ENCODE results near the gene HDAC5. TPM values are rescaled to one million over a fixed set of nuclear protein-coding genes. Genes with fewer than 3 reads are reported as not detected.
"Not testable (repeated sequence)": the region's sequence is repeated elsewhere in the genome, so short reads cannot be mapped to it uniquely, and the experiment has no call there.

HDAC5 gene
- total RNA-seq, 1 donor from 2014 or later, result 22.7 TPM

DNA sequence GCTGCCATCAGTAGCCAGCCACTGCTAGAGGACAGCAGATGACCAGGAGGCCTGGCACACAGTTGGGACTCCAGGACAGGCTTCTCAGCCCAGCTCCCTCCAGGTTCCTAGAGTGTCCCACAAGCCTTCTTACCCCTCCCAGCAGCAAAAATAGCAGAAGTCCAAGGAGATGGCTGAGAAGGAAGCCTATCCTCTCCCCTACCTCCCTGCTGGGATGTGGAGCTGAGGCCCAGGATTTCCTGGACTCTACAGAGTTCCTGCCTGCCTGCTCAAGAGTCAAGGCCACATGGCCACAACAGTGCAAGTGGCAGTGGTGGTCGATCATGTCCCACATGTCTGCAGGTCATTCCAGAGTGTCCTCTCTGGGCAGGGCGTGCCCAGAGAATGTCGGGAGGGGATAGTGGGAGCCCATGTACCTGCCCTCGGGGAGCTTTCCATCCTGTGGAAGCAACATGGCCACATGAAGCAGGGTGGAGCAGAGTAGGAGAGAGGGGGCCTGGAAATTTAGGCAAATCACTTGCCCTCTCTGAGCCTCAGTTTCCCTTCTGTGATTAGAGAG is 10.6 kb upstream of the HDAC5 start:
- DNase-seq (ENCODE audit: low read depth), result no peak

DNA sequence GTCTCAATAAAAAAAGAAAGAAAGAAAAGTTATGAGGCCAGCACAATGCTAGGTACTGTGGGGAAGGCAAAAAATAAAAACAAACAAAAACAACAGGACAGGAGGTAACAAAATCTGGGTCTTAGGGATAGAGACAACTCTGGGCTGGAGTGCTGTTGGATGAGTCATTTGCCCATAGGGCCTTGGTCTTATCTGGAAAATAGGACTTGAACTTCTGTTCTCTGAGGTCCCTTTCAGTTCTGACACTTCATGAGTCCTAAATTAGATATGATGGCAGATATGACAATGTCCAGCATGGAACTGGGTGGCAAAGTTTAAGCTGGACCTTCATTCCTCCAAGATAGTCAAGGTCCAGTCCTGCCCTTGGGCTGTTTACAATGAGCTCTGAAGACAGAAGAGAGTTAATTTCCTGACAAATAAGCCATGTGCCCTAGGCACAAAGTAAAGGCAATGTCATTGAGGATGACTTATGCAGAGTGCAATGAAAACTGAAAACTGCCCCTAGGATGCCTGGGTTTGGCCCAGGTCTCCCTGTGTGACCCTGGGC is 8.9 kb upstream of the HDAC5 start:
- DNase-seq (ENCODE audit: low read depth), result no peak

DNA sequence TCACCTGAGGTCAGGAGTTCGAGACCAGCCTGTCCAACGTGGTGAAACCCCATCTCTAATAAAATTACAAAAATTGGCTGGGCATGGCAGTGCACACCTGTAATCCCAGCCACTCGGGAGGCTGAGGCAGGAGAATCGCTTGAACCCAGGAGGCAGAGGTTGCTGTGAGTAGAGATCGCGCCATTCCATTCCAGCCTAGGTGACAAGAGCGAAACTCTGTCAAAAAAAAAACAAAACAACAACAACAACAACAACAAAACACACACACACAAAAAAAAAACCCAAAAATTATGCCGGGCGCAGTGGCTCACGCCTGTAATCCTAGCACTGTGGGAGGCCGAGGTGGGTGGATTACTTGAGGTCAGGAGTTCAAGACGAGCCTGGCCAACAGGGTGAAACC is 7.9 kb upstream of the HDAC5 start:
- DNase-seq (ENCODE audit: low read depth), result not testable (repeated sequence)

DNA sequence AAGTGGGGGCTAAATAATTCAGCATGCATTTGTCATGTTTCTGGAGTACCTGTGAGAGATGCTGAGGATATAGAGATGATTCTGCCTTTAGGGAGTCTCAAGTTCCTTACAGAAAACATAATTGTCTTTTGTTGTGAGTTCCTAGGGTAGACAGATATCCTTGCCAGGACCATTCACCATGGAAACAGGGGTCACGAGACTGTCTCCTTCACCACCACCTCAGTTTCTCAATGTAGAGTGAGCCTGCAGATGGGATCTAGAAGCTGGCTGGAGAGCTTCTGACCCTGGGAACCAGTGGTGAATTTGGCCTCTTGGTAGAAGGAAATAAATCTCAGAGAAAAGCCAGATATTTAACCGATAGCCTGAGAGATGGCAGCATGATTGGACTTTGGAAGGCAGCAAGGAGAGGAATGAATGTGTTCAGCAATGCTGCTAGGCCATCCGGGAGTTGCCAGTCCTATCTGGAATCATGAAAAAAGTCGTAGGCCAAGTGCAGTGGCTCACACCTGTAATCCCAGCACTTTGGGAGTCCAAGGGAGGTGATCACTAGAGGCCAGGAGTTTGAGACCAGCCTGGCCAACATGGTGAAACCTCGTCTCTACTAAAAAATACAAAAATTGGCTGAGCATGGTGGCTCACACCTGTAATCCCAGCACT is 7.4 kb upstream of the HDAC5 start:
- no peak for DNase-seq (ENCODE audit: low read depth)

DNA sequence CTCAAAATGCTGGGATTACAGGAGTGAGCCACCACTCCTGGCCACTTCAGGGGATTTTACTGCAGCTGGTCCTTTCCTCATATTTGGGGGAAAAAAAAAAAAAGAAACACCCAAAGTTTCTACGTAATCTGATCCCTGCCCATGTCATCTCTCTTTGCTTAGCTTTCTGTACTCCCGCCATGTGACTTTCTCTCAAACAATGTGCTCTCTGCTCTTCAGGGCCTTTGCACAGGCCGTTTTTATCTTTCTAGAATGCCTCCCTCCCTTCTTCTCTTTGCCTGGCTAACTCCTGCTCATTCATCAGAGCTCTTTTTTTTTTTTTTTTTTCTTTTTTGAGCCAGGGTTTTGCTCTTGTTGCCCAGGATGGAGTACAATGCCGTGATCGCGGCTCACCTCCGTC is 4.9 kb upstream of the HDAC5 start:
- DNase-seq (ENCODE audit: low read depth), result no peak

DNA sequence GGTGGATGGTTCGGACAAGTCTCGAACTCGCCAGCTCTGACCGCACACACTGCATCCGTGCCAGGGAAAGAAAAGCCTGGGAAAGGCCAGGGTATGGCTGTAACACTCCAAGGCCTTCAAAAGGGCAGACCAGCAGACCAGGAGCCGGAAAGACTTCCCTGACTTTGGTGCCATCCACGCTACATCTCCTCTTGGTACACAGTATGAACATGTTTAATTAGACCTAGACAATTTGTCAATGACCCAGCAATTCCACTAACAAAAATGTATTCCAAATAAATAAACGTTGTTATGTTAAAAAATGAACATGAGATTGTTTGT is 637 bp upstream of the HDAC5 start:
- DNase-seq (ENCODE audit: low read depth), result no peak

DNA sequence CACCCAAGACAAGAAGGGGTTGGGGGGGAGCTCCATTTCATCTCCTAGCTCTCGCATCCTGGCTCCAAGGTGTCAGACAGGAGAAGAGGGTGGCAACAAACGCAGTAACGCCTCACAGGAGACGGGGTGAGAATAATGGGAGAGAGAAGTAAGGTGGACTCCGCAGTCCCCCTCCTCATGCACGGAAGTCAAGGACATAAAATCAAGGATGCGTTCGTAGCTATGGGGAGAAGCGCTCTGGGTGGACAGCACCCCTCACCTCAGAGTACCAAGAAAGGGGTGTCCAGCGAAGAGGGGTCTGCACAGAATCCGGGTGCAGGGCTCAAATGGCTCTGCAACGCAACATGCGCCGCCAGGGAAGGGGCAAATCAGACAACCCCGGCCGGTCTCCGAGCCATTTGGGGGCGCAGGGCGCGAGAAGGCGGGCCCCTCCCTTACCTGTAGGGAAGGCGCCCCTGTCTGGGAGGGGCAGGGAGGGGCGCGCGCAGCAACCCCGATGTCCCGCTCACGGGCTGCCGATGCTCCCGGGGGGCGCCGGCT is 555 bp downstream of the HDAC5 start:
- no peak for DNase-seq (ENCODE audit: low read depth)

DNA sequence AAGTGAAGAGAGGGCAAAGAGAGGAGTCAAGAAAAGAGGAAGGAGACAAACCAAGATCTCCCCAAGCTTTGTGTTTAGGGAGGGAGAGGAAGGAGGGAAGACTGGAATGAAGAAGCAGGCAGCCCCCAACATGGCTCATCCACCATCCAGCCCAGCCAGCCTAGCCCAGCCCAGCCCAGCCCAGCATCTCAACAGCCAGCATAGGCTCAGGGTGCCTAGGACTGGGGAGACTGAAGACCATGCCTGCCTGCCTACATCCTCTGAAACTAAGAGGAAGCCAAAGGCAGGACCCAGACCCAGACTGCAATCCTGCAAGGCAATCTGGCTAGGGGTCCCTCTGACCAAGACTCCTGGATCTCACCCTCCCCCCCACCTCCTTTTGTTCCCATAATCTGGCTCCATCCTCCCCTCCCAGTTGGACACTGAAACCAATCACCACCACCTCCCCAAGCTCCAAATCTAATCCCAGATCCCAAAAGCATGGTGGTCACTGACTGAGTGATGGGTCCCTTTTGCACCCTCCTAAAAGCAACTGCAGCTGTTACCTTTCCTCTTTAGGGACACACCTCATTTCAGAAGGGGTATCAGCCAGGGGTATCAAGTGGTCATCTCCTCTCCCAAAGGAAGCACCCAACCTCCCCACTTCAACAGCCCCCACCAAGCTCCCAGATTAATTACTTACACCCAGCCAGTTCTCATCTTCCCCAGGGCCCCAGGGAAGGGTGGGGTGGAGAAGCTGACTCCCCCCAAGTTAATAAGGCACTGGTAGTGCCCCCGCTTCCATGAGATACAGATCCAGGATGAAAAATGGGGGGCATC is 1.2 kb downstream of the HDAC5 start:
- no peak for DNase-seq (ENCODE audit: low read depth)

DNA sequence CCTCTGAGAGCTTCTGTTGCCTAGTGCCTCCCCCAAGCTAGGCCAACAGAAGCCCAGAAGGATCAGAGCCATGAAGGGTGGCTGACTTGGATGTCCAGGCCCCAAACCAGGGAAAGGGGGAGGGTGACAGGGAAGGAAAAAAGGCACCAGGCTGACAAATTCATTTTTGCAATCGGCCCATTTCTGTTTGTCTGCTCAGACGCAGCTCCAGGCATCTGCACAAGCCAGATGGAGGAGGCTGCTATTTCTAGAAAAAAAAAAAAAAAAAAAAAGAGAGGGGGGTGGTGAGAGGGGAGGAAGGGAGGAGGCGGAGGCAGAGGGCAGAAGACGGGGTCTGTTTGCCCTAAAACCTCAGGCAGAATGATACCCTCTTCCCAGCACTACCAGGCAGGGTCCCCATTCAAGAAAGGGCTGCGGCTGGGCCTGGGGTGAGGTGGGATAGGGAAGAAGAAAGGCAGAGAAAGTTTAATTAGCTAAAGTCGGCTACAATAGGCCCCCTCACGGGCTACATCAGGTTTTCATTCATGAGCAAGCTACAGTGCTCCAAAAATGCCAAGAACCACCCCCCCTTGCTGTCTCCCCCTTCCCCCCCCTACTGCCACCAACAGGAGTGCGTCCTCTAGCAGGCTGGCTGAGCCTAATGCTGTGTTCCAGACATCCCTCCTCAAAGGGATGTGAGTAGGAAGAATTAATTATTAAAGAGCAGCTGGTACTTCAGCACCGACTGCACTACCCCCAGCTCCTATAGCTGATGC is 2.4 kb downstream of the HDAC5 start:
- DNase-seq (ENCODE audit: low read depth), result no peak

DNA sequence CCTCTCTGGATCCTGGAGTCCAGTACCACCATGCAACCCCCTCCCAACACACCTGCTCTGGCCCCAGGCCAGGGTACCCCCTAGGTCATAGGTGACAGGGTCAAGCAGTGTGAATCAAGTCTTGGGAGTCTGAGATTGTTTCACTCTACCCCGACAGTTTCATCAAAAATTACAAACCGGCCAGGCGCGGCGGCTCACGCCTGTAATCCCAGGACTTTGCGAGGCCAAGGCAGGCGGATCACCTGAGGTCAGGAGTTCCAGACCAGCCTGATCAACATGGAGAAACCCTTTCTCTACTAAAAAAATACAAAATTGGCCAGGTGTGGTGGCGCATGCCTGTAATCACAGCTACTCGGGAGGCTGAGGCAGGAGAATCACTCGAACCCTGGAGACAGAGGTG is 3.2 kb downstream of the HDAC5 start:
- not testable (repeated sequence) for DNase-seq (ENCODE audit: low read depth)

DNA sequence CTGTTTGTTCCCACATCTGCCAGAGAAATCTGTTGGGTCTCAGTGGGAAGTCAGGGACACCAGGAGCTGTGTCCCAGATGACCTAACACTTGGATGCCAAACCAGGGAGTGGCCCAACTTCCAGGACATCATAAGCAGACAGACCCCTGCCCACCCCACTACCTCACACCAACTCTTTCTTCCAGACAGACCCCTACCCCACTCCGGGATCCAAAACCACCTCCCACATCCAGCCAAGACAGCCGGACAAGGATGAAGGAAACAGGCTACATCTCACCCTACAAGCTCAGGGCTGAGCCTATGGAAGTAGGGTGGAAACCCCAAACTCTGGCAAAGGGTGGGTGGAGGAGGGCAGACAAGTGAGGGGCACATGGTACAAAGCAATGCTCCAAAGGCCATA is 3.6 kb downstream of the HDAC5 start:
- no peak for DNase-seq (ENCODE audit: low read depth)

DNA sequence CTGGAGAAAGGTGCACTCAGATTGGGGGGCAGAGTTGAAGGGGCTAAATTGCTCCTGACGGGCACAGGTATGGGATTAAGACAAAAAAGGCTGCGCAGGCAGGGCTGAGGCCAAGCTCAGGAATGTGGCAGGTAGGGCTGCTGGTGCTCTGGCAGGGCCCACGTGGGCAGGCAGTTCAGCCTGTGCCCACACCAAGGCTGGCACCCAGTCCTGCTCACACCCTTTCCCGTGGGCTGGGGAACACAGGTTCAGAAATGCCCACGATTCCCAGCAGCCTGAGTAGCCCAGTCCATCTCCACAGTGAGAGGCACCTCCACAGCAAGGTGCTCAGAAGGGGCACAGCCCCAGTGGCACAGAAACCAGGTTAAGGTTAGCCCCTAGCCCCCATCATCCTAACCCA is 4.4 kb downstream of the HDAC5 start:
- no peak for DNase-seq (ENCODE audit: low read depth)

DNA sequence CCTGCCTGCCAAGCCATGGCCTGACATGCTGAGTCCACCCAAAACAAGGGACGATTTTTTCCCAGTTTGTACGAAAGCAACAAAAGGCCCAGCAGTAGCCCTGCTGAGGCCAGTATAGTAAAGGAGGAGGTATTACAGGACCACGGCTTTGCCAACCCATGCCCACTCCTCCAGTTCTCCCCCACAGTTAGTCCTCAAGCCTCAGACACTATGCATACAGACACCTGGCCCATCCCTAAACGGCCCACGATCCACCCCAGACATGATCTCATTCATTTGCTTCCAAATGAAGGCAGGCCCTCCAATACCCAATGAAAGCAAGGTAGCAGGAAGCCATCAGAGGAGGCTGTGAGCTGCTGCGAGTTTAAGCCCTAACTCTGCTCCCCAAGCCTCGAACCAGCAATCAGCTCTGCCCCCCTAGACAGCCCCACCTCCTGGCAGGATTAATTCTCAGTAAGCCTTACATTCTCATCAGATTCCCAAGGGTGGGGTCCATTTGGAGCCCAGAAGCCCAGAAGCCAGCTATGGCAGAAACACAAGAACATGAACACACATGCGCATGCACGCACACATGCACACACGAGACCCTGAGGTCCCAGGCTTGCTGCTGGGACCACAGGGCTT is 4.9 kb downstream of the HDAC5 start:
- DNase-seq (ENCODE audit: low read depth), result no peak

DNA sequence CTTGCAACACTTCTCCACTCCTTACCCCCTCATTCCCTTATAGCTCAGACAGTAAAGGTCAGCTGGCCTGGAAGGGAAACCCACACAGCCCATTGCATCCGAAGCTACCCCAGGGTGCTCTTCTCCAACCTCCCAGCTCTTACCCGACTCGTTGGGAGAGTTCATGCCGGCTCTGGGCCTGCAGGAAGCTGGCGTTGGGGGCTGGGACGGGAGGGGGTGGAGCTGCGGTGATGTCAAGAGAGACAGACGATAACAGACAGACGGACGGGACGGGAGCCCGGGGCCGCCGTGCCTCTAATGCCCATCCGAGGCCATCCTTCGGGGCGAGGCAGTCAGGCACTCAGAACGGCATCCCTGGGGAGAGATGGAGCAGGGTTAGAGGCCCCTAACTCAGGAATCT is 6.1 kb downstream of the HDAC5 start:
- DNase-seq (ENCODE audit: low read depth), result no peak

DNA sequence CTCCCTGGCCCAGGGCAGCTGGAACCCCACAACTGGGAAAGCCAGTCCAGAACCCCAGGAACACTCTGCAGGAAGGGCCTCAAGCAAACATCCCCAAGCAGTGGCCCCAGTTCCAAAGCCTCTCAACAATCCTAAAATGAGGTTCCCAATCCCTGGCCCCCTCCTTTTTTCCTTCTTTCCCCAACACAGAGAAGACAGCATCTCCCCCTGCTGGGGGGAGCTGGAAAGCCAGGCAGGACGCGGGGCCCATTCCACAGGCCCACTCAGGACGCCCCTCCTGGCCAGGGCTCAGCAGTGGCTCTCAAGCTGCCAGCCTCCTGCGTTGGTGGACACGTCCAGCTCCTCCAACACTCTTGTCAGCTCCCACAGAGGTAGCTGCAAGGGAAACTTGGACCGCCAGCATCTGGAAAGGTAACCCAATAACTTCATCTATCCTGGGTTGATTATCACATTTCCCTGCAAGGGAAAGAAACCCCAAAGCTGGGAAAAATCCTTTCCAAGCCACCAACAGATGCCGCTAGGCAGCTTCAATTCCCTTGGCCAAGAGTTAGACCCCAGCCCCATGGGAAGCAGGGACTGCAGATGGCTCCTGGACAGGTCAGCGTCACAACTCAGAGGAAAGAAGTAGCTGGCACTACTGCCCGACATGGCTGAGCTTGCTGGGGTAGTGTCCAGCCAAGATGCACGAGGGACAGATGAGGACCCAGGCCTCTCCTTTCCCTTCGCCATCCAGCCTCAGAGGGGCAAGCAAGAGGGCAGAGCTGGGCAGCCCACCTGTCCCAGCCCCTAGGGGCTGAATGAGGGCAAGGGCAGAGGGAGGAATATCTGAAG is 7.6 kb downstream of the HDAC5 start:
- no peak for DNase-seq (ENCODE audit: low read depth)

DNA sequence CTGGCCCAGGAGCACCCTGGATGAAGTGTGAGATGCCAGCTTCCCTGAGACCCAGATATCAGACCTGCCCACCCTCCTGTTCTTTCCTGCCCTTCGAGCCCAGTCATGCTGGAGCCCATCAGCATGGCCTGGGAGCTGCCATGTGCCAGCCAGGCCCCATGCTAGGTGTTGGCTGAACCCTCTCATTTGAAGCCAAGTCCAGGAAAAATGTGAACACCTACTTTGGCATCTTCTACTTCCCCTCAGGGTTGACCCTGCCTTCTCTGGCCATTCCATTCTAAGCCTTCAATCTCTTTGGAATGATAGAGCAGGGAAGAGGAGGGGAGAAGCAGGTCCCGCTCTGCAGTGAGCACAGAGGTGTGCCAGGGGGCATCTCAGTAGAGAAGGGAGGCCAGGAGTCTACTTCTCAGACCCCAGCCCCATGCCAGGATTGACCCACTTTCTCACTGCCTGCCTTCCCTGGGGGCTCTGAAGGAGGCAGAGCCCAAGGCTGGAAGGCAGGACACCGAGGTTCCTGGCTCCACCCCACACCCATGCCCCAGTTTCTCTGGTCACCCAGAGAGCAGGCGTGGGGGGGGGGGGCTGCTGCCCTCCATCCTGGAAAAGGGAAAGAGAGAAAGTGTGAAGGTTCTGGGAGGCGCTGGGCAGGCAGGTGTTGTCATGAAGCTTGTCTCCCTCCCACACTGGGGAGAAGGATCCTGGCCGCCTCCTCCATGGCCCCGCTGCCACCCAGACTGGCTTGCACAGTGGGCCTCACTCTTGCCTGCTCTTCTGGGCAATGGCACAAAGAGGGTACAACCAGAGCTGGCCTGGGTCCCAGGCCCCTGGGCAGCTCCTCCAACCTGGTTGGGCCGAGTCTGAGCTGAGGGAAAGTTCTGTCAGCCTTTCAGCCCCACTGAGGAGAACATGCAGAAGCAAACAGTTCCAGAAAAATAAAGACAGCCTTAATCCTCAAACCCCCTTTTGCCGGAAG is 9.3 kb downstream of the HDAC5 start:
- DNase-seq (ENCODE audit: low read depth), result no peak

DNA sequence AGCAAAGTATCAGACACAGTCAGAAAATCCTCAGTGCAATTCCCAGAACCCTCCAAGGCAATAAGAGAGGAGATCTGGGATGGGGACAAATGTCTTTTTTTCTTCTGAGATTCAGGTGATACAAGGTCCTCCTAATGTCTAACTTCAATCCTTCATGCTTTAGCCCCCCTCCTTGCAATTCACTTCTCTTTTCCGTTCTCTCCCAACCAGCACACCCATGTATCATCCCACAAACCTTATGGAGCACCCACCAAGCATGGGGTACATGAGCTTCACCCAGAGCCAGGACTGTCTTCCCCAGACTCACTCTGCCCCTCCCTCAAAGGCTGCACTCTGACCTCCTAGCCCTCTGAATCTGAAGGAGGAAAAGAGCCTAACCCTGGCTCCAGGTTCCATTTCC is 10.1 kb downstream of the HDAC5 start:
- no peak for DNase-seq (ENCODE audit: low read depth)

DNA sequence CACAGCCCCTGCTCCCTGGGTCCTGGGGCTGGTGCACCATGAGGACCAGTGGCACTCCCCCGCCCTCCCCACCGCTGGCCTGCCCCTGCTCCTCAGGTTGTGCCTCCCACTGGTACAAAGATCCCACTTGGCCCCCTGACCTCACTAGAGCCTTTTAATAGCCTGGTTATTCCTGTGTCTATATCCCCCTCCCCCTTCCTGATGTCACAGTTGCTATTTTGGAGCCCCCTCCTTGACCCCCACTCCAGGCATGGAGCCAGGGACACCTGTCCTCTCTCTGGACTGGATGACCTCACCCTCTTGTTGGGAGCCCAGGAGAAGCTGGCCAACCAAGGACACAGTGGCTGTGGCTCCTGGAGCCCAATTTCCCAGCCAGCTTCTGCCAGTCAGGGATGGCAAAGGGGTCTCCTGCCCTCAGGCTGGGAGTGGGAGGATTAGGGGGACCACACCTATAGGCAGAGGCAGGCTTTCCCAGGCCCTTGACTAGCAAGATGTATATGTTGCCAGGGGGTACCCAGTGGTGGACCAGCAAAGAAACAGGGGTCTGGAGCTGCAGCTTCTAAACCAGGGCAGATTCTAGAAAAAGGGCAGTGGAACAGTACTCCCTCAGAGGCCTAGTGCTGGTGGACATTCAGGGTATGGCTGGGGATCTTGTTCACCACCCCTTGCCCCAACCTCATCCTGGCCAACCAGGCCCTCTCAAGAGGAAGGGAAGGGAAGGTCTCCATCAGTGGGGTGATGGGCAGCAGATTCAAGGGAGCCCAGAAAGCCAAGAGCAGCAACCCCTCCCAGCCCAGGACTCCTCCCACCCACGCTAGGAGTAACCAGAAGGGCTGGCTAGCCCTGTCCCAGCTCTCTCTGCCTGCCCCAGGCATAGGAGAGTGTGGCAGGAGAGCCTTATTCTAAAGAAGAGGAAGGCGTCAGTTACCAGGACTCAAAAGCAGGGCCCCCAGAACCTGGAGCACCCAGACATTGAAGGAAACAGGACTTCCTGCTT is 10.9 kb downstream of the HDAC5 start:
- DNase-seq (ENCODE audit: low read depth), result no peak
